Liver (tissue), 9 donors: ENCODE data around the gene RLN1. TPM values are rescaled to one million over a fixed set of nuclear protein-coding genes. Genes with fewer than 3 reads are reported as not detected.
"Not testable (repeated sequence)": the region's sequence is repeated elsewhere in the genome, so short reads cannot be mapped to it uniquely, and the experiment has no call there.

ENCODE experiments used
- DNase-seq: peaks from one replicate; pipeline ENCODE4 v3.0.0-alpha.2; 2017; ENCODE audit warnings: low spot score
- H3K27ac ChIP-seq, 2 donors: one replicate each; pipeline ENCODE4 v1.7.0; 2013; ENCODE audit warnings: inconsistent platforms in 2 of 2, low read length in 2 of 2, control low read depth in 1 of 2, low read depth in 1 of 2, mild to moderate bottlenecking in 1 of 2
- H3K27me3 ChIP-seq, 4 donors: one replicate each; pipeline versions ENCODE4 v1.6.1 to v1.7.0; 2013; ENCODE audit warnings: low read length in 3 of 4, inconsistent platforms in 1 of 4, mild to moderate bottlenecking in 1 of 4, moderate library complexity in 1 of 4; ENCODE audit not compliant: control insufficient read depth in 4 of 4, insufficient read depth in 4 of 4
- H3K36me3 ChIP-seq, 4 donors: one replicate each; pipeline versions ENCODE4 v1.6.1 to v1.7.0; 2013; ENCODE audit warnings: low read length in 3 of 4, mild to moderate bottlenecking in 3 of 4, low read depth in 1 of 4, moderate library complexity in 1 of 4; ENCODE audit not compliant: control insufficient read depth in 4 of 4, insufficient read depth in 3 of 4
- H3K4me1 ChIP-seq, 4 donors: one replicate each; pipeline versions ENCODE4 v1.6.1 to v1.7.0; 2013; ENCODE audit warnings: low read length in 3 of 4, mild to moderate bottlenecking in 3 of 4, moderate library complexity in 1 of 4; ENCODE audit not compliant: control insufficient read depth in 4 of 4, insufficient read depth in 4 of 4
- H3K4me3 ChIP-seq, 3 donors: one replicate each; pipeline versions ENCODE4 v1.6.1 to v1.7.0; 2013; ENCODE audit warnings: low read length in 3 of 3, control low read depth in 1 of 3, low read depth in 1 of 3, mild to moderate bottlenecking in 1 of 3
- H3K9ac ChIP-seq, 2 donors: one replicate each; pipeline ENCODE4 v1.7.0; 2013; ENCODE audit warnings: low read length in 2 of 2, mild to moderate bottlenecking in 2 of 2, moderate library complexity in 2 of 2, control low read depth in 1 of 2, low read depth in 1 of 2
- H3K9me3 ChIP-seq, 4 donors: one replicate each; pipeline versions ENCODE4 v1.6.1 to v1.7.0; 2013; ENCODE audit warnings: low read length in 3 of 4; ENCODE audit not compliant: control insufficient read depth in 4 of 4
- EGR1 ChIP-seq, 2 donors: IDR thresholded peaks; 2 replicates each; pipeline ENCODE4 v1.6.1; 2016 to 2018; ENCODE audit warnings: antibody characterized with exemption in 2 of 2, low read depth in 2 of 2
- FOXA1 ChIP-seq: IDR thresholded peaks from 2 replicates; pipeline ENCODE4 v1.6.1; 2016; ENCODE audit warnings: antibody characterized with exemption
- FOXA2 ChIP-seq: IDR thresholded peaks from 2 replicates; pipeline ENCODE4 v1.6.1; 2016; ENCODE audit warnings: antibody characterized with exemption
- HNF4A ChIP-seq, 2 donors: conservative IDR thresholded peaks; 2 replicates each; pipeline ENCODE4 v1.6.1; 2016; ENCODE audit warnings: antibody characterized with exemption in 2 of 2, mild to moderate bottlenecking in 2 of 2
- JUND ChIP-seq, 2 donors: IDR thresholded peaks; 2 replicates each; pipeline ENCODE4 v1.6.1; 2016; ENCODE audit warnings: antibody characterized with exemption in 2 of 2
- RAD21 ChIP-seq, 2 donors: IDR thresholded peaks; 2 replicates each; pipeline ENCODE4 v1.6.1; 2016; ENCODE audit warnings: antibody characterized with exemption in 2 of 2, mild to moderate bottlenecking in 2 of 2
- RXRA ChIP-seq, 2 donors: IDR thresholded peaks; 2 replicates each; pipeline ENCODE4 v1.6.1; 2017 to 2018; ENCODE audit warnings: antibody characterized with exemption in 2 of 2, mild to moderate bottlenecking in 1 of 2
- TAF1 ChIP-seq: conservative IDR thresholded peaks from 2 replicates; pipeline ENCODE4 v1.6.1; 2016; ENCODE audit warnings: antibody characterized with exemption, mild to moderate bottlenecking
- YY1 ChIP-seq: IDR thresholded peaks from 2 replicates; pipeline ENCODE4 v1.6.1; 2016; ENCODE audit warnings: antibody characterized with exemption, mild to moderate bottlenecking
- WGBS: extraction: QIAGEN DNeasy Blood & Tissue Kit; methylation state at CpG from one replicate; pipeline ENCODE4 v1.1.7; 2013; 5-methylcytosine and 5-hydroxymethylcytosine counted together
- polyA plus RNA-seq, 2 donors: library from polyadenylated mRNA; stranded (reverse) in 1 of 2; unstranded in 1 of 2; fragments of 200-250 nt in 1 of 2; fragments of >200 nt in 1 of 2; fragmentation: Nextera tagmentation in 1 of 2; extraction: Ambion mirVana in 1 of 2; gene quantifications; one replicate each; pipeline versions ENCODE4 v1.2.1 to v1.2.3, GENCODE V29; 2013 to 2015
- total RNA-seq, 2 donors: library from RNA; depleted of rRNA; stranded (reverse); fragments of >200 nt; gene quantifications; one replicate each; pipeline ENCODE4 v1.2.3, GENCODE V29; 2014
- TF ChIP-seq, protein P1 (sequence below): IDR thresholded peaks from 2 replicates; pipeline ENCODE4 v1.6.1; 2016; ENCODE audit warnings: antibody characterized with exemption, mild to moderate bottlenecking
- TF ChIP-seq, protein P2 (sequence below): fragments of 150-350 bp; IDR thresholded peaks from 2 replicates; pipeline ENCODE4 v1.5.1; 2017; ENCODE audit warnings: improper control_type of control experiment, low read depth, low read length; ENCODE audit not compliant: missing input control
- donor health status: healthy.
- donor health status: healthy.
- donor health status: healthy.
- donor health status: healthy.
- donor health status: healthy.

The RLN1 gene
- total and polyA plus RNA-seq, 4 donors: 0.17 TPM; not detected in 3

DNA sequence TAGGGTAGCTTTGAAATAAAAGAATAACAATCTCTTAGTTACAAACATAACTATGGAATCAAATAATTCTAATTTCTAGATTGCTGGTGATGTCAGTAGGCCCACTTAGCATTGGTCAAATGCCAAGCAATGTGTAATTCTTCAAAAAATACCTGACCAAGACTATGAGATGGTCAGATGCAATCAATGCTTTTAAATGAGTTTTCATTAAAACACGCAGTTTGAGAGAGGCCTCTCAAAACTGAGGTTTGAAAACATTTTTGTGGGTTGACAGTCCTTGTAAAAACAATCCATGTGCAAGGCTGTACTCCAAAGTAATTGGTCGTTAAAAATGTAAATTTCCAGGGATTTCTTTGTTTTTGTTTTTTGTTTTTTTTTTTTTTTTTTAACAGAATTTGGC lies 33.9 kb downstream of the RLN1 start:
- Histone ChIP-seq H3K27me3 (peaks cover 0 to 4% (median 2%) of the 10 kb centered on the region in 4 donors), H3K4me1 (no peaks in the 10 kb centered on the region), H3K4me3 (no peak overlapping the region), H3K9ac (no peak overlapping the region), H3K9me3 (no peaks in the 10 kb centered on the region), H3K27ac (no peak overlapping the region), H3K36me3 (no peaks in the 10 kb centered on the region)
- DNase-seq: no peak
- TF ChIP-seq YY1 (no peak), RXRA (IDR thresholded peaks at IDR 0.05) (no peak)
- 86% methylated on average over 2 of the region's 2 CpGs for WGBS

GRCh38 chr9:5303840-5304795 lies 35.6 kb downstream of the RLN1 start, which contains the start of gene RLN2:
Gene RLN2, minus strand, starts transcription at chr9:5304716. Its CDS starts 136 bp downstream, at chr9:5304580.
- not testable (repeated sequence) for H3K27me3 ChIP-seq, H3K27ac ChIP-seq, H3K36me3 ChIP-seq, H3K4me3 ChIP-seq, DNase-seq, H3K4me1 ChIP-seq, H3K9me3 ChIP-seq, H3K9ac ChIP-seq
- 38% methylated on average over 15 of the region's 50 CpGs for WGBS

GRCh38 chr9:5301544-5301943 lies 38.1 kb downstream of the RLN1 start:
- no peaks in the 10 kb centered on the region for H3K4me1 ChIP-seq
- WGBS: 64% methylated on average over 4 of the region's 4 CpGs
- H3K27me3 ChIP-seq: no peaks in the 10 kb centered on the region
- no peak overlapping the region for H3K9ac ChIP-seq
- H3K4me3 ChIP-seq: no peak overlapping the region
- TF ChIP-seq FOXA2 (no peak), FOXA1 (no peak), TAF1 (no peak), RXRA (IDR thresholded peaks at IDR 0.05) (no peak), EGR1 (IDR thresholded peaks at IDR 0.05; ENCODE audit: low read depth in 2 of 2) (no peak), HNF4A (conservative IDR thresholded peaks at IDR 0.05) (no peak), JUND (IDR thresholded peaks at IDR 0.05) (no peak), RAD21 (IDR thresholded peaks at IDR 0.05) (no peak)
- TF ChIP-seq, protein P1, sequence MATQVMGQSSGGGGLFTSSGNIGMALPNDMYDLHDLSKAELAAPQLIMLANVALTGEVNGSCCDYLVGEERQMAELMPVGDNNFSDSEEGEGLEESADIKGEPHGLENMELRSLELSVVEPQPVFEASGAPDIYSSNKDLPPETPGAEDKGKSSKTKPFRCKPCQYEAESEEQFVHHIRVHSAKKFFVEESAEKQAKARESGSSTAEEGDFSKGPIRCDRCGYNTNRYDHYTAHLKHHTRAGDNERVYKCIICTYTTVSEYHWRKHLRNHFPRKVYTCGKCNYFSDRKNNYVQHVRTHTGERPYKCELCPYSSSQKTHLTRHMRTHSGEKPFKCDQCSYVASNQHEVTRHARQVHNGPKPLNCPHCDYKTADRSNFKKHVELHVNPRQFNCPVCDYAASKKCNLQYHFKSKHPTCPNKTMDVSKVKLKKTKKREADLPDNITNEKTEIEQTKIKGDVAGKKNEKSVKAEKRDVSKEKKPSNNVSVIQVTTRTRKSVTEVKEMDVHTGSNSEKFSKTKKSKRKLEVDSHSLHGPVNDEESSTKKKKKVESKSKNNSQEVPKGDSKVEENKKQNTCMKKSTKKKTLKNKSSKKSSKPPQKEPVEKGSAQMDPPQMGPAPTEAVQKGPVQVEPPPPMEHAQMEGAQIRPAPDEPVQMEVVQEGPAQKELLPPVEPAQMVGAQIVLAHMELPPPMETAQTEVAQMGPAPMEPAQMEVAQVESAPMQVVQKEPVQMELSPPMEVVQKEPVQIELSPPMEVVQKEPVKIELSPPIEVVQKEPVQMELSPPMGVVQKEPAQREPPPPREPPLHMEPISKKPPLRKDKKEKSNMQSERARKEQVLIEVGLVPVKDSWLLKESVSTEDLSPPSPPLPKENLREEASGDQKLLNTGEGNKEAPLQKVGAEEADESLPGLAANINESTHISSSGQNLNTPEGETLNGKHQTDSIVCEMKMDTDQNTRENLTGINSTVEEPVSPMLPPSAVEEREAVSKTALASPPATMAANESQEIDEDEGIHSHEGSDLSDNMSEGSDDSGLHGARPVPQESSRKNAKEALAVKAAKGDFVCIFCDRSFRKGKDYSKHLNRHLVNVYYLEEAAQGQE: no peak
- TF ChIP-seq, protein P2, sequence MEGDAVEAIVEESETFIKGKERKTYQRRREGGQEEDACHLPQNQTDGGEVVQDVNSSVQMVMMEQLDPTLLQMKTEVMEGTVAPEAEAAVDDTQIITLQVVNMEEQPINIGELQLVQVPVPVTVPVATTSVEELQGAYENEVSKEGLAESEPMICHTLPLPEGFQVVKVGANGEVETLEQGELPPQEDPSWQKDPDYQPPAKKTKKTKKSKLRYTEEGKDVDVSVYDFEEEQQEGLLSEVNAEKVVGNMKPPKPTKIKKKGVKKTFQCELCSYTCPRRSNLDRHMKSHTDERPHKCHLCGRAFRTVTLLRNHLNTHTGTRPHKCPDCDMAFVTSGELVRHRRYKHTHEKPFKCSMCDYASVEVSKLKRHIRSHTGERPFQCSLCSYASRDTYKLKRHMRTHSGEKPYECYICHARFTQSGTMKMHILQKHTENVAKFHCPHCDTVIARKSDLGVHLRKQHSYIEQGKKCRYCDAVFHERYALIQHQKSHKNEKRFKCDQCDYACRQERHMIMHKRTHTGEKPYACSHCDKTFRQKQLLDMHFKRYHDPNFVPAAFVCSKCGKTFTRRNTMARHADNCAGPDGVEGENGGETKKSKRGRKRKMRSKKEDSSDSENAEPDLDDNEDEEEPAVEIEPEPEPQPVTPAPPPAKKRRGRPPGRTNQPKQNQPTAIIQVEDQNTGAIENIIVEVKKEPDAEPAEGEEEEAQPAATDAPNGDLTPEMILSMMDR: no peak
- DNase-seq: no peak
- H3K9me3 ChIP-seq: no peaks in the 10 kb centered on the region
- no peak overlapping the region for H3K27ac ChIP-seq
- no peaks in the 10 kb centered on the region for H3K36me3 ChIP-seq
